Activated CD8-positive, alpha-beta T cell treated with anti-CD3 and anti-CD28 coated beads, Interleukin-2, amount 10 ng/mL, durations not matched to agents 7 days and 5 days (primary cell): ENCODE measurements around the gene DPF1. TPM values are rescaled to one million over a fixed set of nuclear protein-coding genes. Genes with fewer than 3 reads are reported as not detected.

Experiments
- ATAC-seq: fragments of 150-1000 bp; cut with Tn5 transposase; one replicate; pipeline ENCODE4 v1.10.0; 2021; ENCODE audit warnings: moderate library complexity
- CTCF ChIA-PET: fragments of 350-600 bp; sonication (Branson Sonifier 250); formaldehyde crosslinking; loops from one replicate; lab custom pipeline; 2021; ENCODE audit warnings: antibody characterized with exemption; lab: Charles Lee
- POLR2A ChIA-PET: fragments of 350-600 bp; sonication (Branson Sonifier 250); formaldehyde crosslinking; loops from one replicate; lab custom pipeline; 2021; ENCODE audit warnings: antibody characterized with exemption; lab: Charles Lee
- DNase-seq: peaks from one replicate; pipeline ENCODE4 v3.0.0-alpha.2; 2020
- H3K27ac Mint-ChIP-seq: one replicate; pipeline ENCODE4 v1.8.0; 2021; ENCODE audit warnings: mild to moderate bottlenecking, mixed read lengths
- H3K27me3 Mint-ChIP-seq: one replicate; pipeline ENCODE4 v1.8.0; 2021; ENCODE audit warnings: low read depth, mixed read lengths
- H3K36me3 Mint-ChIP-seq: one replicate; pipeline ENCODE4 v1.8.0; 2021; ENCODE audit warnings: low read depth, mixed read lengths
- H3K4me1 Mint-ChIP-seq: one replicate; pipeline ENCODE4 v1.8.0; 2021; ENCODE audit warnings: low read depth, mixed read lengths
- H3K4me3 Mint-ChIP-seq: one replicate; pipeline ENCODE4 v1.8.0; 2021; ENCODE audit warnings: mild to moderate bottlenecking, mixed read lengths
- H3K9me3 Mint-ChIP-seq: one replicate; pipeline ENCODE4 v1.8.0; 2022; ENCODE audit warnings: mixed read lengths; ENCODE audit not compliant: insufficient read depth
- total RNA-seq, 2 experiments: library from RNA; stranded (reverse); gene quantifications; one replicate each; pipeline ENCODE4 v1.2.3, GENCODE V29; 2021

DPF1 gene
- under 1 TPM; 0.16 to 0.29 TPM for total RNA-seq

DNA sequence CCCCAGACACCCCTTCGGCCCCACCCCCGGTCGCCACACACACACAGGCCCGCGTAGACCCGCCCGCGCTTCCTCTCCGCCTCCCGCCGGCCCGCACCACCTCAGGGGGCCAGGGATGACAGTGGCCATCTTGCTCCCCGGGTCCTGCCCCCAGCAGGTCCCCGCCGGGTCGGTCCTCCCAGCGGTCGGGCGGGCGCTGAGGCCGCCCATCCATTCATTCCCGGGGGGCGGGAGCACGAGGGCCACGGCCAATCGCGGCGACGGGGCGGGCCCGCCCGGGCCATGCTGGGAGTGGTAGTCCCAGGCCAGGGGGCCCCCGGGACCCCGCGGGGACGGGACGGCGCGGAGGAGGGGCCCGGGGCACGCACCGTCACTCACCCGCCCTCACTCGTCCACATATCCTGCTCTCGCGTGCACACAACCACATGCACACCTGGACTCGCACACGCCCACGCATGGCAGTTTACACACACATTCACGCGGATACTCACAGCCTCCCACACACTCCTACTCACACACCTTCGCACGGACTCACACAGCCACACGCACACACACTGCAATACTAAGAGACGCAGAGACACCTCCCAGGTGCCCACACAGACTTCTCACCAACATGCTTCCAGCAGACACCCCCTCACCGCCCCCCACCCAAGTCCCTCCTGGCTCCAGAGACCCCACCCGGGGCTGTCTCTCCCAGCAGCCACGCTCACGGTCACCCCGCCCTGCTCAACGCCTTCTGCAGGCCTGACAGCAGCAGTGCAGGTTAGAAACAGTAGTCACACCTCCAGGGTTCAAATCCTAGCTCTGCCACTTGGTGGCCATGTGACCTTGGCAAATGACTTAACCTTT, at the start of gene DPF1:
Gene DPF1 (minus strand): TSS at position 209 of the 849 bp plus-strand sequence. CDS start 80 bp downstream, at position 129.
- Mint-ChIP-seq H3K4me1 (peaks cover 12% of the 10 kb centered on the region), H3K36me3 (no peaks in the 10 kb centered on the region), H3K27me3 (peaks cover 57% of the 10 kb centered on the region), H3K4me3 (peak within 1 kb of the TSS; percentile 63), H3K27ac (no peak within 1 kb of the TSS), H3K9me3 (no peaks in the 10 kb centered on the region)
- peak; percentile 59 for DNase-seq
- ChIA-PET CTCF (interaction anchor here (0.6 to 2.1 kb wide), 6 partner anchors 20 to 322 kb away, joined by 3 to 10 read pairs (median 6); partner anchors contain the start of gene SIPA1L3), POLR2A (no interaction called here)
- peak; percentile 81 for ATAC-seq

DNA sequence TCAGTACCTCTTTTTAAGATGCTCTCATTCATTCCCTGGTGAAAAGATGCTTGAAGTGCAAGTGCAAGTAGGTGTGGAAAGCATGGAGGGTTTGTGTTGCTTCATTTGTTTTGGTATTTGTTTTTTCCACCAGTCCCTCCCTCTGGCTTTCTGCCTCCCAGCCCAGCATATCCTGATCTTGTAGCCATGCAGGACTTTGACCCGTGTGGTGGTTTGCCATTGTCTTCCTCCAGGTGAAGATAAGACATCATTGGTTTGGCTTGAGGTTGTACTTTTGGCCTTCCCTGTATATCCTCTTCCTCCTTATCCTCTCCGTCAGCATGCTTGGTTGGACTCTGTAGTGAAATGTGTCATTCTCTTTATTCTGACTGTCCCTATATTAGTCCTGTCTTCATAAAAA, 49.5 kb upstream of the DPF1 start:
- Mint-ChIP-seq H3K27me3 (no peaks in the 10 kb centered on the region), H3K9me3 (no peaks in the 10 kb centered on the region), H3K4me3 (no peak overlapping the region), H3K4me1 (peaks cover 1% of the 10 kb centered on the region), H3K36me3 (peaks cover 1% of the 10 kb centered on the region), H3K27ac (no peak overlapping the region)
- ChIA-PET CTCF (no interaction called here), POLR2A (no interaction called here)
- ATAC-seq (no peak), DNase-seq (no peak)

DNA sequence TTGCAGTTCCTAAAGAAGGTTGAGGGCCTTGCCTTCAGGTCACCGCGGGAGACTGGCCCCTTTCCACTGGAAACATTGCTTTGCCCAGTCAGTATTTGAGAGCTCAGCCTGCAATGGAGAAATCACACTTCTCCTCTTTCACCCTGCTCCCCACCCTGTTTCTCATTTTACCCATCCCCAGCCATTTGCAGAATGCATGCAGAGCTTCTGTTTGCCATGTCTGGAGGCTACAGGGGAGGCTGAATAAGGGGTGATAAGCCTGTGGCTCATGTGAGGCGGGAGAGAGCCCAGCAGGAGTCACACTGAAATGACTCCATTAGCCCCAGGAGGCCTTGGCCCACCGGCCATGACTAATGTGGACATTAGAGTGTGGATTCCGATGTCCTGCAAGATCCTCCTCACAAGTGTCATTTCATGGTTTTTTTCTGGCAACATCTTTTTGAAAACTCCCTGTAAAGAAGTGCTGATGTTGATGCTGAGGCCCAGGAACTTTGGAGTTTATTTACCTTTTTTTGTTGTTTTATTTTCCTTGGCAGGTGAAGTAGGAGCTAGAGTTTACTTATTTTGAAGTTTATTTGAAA, 46.7 kb upstream of the DPF1 start:
- H3K27me3 Mint-ChIP-seq = no peaks in the 10 kb centered on the region
- ATAC-seq = no peak
- POLR2A ChIA-PET = no interaction called here
- no peak overlapping the region for H3K27ac Mint-ChIP-seq
- no peak overlapping the region for H3K4me3 Mint-ChIP-seq
- peaks cover 12% of the 10 kb centered on the region for H3K4me1 Mint-ChIP-seq
- peaks cover 1% of the 10 kb centered on the region for H3K36me3 Mint-ChIP-seq
- CTCF ChIA-PET = interaction anchor here (1.1 kb wide), 1 partner anchor 65 kb away, joined by 4 read pairs; the partner anchor contains the start of gene CATSPERG
- H3K9me3 Mint-ChIP-seq = no peaks in the 10 kb centered on the region
- no peak for DNase-seq

DNA sequence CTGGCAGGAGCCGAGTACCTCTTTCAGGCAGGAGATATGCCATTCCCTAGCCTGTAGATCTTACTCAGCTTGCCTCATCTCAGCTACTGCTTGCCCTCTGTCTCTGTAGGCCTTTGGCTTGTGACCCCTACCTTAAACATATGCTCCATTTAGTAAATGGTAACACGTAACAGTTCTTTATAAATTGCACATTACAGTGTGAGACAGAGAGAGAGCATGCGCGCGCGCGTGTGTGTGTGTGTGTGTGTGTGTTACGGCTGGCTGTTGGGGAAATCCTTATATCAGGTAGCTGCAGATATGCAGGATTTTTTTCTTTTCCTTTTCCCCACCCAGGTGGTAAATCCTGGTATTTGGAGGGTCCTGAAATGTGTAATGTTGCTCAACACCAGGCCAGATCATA, 44.5 kb upstream of the DPF1 start:
- DNase-seq (no peak), ATAC-seq (no peak)
- no peaks in the 10 kb centered on the region for H3K27me3 Mint-ChIP-seq
- H3K27ac Mint-ChIP-seq = no peak overlapping the region
- ChIA-PET POLR2A (no interaction called here), CTCF (no interaction called here)
- H3K4me3 Mint-ChIP-seq = no peak overlapping the region
- H3K4me1 Mint-ChIP-seq = peaks cover 27% of the 10 kb centered on the region
- peaks cover 1% of the 10 kb centered on the region for H3K36me3 Mint-ChIP-seq
- no peaks in the 10 kb centered on the region for H3K9me3 Mint-ChIP-seq

DNA sequence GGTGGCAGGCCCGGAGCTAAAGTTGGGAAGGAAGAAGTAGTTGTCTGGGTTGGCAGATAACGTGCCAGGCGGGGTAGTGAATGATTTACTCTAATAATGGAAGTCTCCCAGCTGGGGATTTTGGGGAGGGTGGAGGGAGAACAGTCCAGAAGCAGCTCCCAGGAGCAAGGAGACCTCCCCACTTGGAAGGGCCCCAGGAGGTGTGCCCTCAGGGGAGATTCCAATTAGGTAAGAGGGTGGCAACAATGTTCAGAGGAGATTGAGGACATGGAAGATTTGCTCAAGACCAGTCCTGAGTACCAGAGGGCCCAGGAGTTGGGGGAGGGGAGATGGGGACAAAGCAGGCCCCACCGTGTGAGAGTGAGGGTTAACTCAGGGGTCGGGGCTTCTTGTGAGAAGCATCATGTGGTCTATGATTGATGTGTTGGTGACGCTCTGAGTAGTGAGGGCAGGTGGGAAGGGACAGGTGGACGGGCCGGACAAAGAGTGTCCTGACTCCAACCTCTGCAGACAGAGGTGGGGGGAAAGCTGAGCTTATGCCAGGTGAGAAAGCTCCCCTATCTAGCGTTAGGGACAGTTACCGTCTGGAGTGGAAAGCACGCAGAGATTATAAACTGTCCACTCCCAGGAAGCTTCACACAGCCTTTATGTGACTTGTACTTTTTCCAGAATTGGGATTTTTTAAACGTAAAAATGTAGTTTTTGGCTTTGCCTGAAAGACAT, 43.9 kb upstream of the DPF1 start:
- CTCF ChIA-PET = interaction anchor here (4.2 kb wide), 1 partner anchor 67 kb away, joined by 22 read pairs; the partner anchor contains the start of gene CATSPERG
- H3K4me1 Mint-ChIP-seq = peaks cover 27% of the 10 kb centered on the region
- ATAC-seq (no peak), DNase-seq (no peak)
- H3K4me3 Mint-ChIP-seq = no peak overlapping the region
- no peak overlapping the region for H3K27ac Mint-ChIP-seq
- H3K27me3 Mint-ChIP-seq = no peaks in the 10 kb centered on the region
- H3K36me3 Mint-ChIP-seq = peaks cover 1% of the 10 kb centered on the region
- POLR2A ChIA-PET = interaction anchor here (0.6 to 1.5 kb wide), 2 partner anchors 13 to 64 kb away, joined by 3 read pairs; no protein-coding TSS in a partner anchor
- no peaks in the 10 kb centered on the region for H3K9me3 Mint-ChIP-seq

DNA sequence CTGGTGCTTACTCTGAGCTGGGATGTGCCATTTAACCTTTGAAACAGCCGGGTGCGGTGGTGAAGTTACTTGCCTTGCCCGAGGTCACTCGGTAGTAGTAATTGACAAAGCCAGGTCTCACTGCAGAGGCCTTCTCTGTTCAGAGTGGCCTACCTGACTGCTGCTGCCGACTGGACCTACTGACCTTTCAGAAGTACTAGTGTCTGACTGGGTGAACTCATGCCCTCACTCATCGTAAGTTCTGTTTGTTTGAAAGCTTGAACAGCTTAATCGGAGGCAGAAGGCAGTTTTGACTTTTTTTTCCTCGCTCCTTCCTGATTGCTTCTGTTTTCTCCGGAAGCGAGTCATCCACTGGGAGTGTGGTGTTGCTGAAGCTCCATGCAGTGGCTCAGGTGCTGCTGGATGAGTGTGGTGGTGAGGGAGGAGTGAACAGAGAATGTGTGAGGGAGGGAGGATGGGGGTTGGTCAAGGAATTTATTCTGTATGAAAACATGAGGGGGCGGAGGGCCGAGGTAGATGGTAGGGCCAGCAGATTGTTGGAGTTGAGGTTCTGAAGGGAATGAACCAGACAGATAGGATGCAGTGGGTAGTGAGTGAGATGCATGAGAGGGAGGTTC, 43.1 kb upstream of the DPF1 start:
- ATAC-seq = no peak
- H3K4me3 Mint-ChIP-seq = no peak overlapping the region
- POLR2A ChIA-PET = interaction anchor here (0.6 to 2.4 kb wide), 5 partner anchors 14 to 67 kb away, joined by 3 to 5 read pairs (median 3); no protein-coding TSS in a partner anchor
- H3K27ac Mint-ChIP-seq = no peak overlapping the region
- CTCF ChIA-PET = interaction anchor here (0.7 to 4.2 kb wide), 5 partner anchors 11 to 68 kb away, joined by 3 to 22 read pairs (median 5); partner anchors contain the start of genes CATSPERG, KCNK6 and PPP1R14A
- DNase-seq = no peak
- H3K9me3 Mint-ChIP-seq = no peaks in the 10 kb centered on the region
- peaks cover 1% of the 10 kb centered on the region for H3K36me3 Mint-ChIP-seq
- H3K4me1 Mint-ChIP-seq = peaks cover 27% of the 10 kb centered on the region
- no peaks in the 10 kb centered on the region for H3K27me3 Mint-ChIP-seq

DNA sequence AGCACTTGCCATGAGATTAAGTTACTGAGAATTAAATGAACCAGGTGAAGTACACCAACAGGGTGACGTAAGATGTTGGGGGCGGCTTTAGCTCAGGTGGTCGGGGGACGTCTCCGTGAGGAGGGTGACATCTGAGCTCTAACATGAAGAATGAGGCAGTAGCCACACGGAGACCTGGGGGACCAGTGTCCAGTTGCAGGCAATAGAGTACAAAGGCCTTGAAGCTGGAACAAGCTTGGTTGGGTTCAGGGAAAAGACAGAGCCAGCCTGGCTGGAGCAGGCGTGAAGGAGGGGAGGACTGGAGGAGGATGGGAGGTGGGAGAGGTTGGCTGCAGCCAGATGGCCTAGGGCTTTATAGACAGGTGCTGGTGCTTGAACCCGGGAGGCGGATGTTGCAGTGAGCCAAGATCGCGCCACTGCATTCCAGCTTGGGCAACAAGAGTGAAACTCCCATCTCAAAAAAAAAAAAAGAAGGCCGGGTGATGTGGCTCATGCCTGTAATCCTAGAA, 42.0 kb upstream of the DPF1 start:
- no peaks in the 10 kb centered on the region for H3K27me3 Mint-ChIP-seq
- H3K9me3 Mint-ChIP-seq = no peaks in the 10 kb centered on the region
- peak overlapping the region; percentile 77 for H3K4me3 Mint-ChIP-seq
- DNase-seq = no peak
- no peak overlapping the region for H3K27ac Mint-ChIP-seq
- peaks cover 27% of the 10 kb centered on the region for H3K4me1 Mint-ChIP-seq
- POLR2A ChIA-PET = interaction anchor here (0.5 to 2.4 kb wide), 9 partner anchors 10 to 132 kb away, joined by 3 to 6 read pairs (median 4); partner anchors contain the start of gene PSMD8
- CTCF ChIA-PET = interaction anchor here (1.0 to 4.2 kb wide), 8 partner anchors 20 to 364 kb away, joined by 3 to 22 read pairs (median 4); partner anchors contain the start of genes CATSPERG and PSMD8
- peaks cover 1% of the 10 kb centered on the region for H3K36me3 Mint-ChIP-seq
- no peak for ATAC-seq

DNA sequence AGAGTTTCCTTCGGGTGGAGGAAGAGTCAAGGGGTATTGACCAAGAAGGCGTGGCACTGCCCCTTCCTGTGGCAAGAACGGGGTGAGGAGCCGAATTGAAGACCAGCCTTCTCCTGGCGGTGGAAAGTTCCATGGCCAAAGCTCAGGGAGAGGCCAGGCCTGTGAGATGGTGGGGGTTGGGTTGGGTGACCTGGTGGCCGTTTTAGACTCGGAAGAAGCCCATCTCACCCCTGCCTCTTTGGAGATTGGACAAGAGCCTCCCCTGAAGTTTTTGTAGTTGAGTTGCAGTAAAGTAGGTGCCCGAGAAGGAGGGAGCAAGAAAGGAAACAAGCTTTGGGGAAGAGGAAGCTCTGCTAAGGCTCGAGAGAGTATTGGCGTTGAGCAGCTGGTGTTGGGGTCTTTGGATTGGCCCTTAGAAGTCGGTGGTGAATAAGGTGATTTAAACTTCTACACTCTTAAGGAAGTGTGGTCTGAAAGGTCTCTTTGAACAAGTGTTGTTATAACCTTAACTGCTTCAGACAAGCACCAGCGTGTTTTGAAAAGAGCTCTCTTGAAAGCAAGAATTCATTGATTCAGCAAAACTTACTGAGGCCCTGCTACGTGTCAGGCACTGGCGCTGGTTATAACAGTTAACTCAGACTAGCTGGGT, 41.3 kb upstream of the DPF1 start:
- Mint-ChIP-seq H3K9me3 (no peaks in the 10 kb centered on the region), H3K36me3 (no peaks in the 10 kb centered on the region), H3K4me3 (peak overlapping the region; percentile 77), H3K27ac (peak overlapping the region; percentile 80), H3K27me3 (no peaks in the 10 kb centered on the region), H3K4me1 (peaks cover 26% of the 10 kb centered on the region)
- ChIA-PET CTCF (interaction anchor here (0.9 to 4.2 kb wide), 9 partner anchors 11 to 363 kb away, joined by 3 to 22 read pairs (median 4); partner anchors contain the start of genes CATSPERG and PSMD8), POLR2A (interaction anchor here (0.5 to 2.4 kb wide), 9 partner anchors 11 to 133 kb away, joined by 3 to 6 read pairs (median 4); partner anchors contain the start of gene PSMD8)
- DNase-seq (peak; percentile 38), ATAC-seq (peak; percentile 9)

DNA sequence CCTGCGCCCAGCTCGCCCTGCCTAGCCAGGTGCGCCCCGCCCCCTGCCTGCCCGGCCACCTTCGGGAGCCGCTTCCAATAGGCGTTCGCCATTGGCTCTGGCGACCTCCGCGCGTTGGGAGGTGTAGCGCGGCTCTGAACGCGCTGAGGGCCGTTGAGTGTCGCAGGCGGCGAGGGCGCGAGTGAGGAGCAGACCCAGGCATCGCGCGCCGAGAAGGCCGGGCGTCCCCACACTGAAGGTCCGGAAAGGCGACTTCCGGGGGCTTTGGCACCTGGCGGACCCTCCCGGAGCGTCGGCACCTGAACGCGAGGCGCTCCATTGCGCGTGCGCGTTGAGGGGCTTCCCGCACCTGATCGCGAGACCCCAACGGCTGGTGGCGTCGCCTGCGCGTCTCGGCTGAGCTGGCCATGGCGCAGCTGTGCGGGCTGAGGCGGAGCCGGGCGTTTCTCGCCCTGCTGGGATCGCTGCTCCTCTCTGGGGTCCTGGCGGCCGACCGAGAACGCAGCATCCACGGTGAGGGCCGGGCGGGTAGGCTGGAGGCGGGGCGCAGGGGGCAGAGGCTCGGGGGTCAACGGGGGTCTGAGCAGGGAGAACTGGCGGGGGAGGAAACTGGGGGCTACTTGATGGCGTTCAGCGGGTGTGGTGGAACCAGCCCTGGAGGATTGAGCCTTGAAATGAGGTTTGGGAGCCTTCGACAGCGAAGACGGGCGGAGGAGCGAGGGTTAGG, 40.6 kb upstream of the DPF1 start, which contains the start of gene SPINT2:
Gene SPINT2 (plus strand): TSS at position 88 of the 727 bp plus-strand sequence. CDS start 320 bp downstream, at position 408.
- ChIA-PET CTCF (interaction anchor here (0.8 to 4.2 kb wide), 9 partner anchors 11 to 362 kb away, joined by 3 to 22 read pairs (median 4); partner anchors contain the start of genes CATSPERG and PSMD8), POLR2A (interaction anchor here (0.8 to 1.5 kb wide), 6 partner anchors 16 to 109 kb away, joined by 3 to 6 read pairs (median 4); partner anchors contain the start of gene PSMD8)
- peaks cover 26% of the 10 kb centered on the region for H3K4me1 Mint-ChIP-seq
- DNase-seq = peak; percentile 59
- peak; percentile 55 for ATAC-seq
- H3K36me3 Mint-ChIP-seq = no peaks in the 10 kb centered on the region
- H3K9me3 Mint-ChIP-seq = no peaks in the 10 kb centered on the region
- H3K27ac Mint-ChIP-seq = peak within 1 kb of the TSS; percentile 86
- H3K27me3 Mint-ChIP-seq = no peaks in the 10 kb centered on the region
- peak within 1 kb of the TSS; percentile 77 for H3K4me3 Mint-ChIP-seq
